Measurements from ENCODE around the gene USP10.

USP10 gene

DNA sequence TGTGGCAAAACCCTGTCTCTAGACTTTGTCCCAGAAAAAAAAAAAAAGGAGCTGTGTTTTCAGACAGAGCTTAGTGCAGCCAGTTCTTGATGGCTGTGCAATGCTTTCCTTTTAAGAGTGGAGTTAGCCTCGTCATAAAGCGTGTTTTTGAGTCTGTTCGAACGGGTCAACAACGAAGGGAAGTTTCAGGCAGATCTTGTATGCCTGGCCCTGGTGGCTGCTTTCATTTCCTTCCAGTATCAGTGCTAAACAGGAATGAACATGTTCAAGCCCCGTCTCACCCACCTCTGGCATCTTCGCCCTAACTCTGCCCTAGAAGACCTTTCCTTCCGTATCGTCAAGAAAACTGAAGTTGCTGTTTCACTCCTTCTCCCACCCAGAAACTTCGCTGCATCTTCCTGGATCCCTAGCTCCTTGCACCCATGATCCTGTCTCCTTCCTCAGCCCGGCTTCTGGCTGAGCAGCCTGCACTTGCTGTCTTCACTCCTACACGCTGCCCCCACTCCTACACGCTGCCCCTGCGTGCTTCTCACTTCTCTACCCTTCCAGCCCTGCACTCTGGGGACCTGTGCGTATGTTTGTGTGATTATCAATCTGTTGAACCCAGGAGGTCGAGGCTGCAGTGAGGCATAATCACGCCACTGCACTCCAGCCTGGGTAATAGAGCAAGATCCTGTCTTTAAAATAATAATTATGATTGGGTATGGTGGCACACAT is 55.3 kb downstream of the USP10 start:
- no peak for DNase-seq
- in situ Hi-C loops (cut with HindIII; ENCODE audit: low pct_ligation_motif_present, low pct_unique_long_range_greater_than_20kb, low sequenced_read_pairs), result loop anchor here (25.0 kb wide), 1 partner anchor 207 kb away; no protein-coding TSS in a partner anchor

DNA sequence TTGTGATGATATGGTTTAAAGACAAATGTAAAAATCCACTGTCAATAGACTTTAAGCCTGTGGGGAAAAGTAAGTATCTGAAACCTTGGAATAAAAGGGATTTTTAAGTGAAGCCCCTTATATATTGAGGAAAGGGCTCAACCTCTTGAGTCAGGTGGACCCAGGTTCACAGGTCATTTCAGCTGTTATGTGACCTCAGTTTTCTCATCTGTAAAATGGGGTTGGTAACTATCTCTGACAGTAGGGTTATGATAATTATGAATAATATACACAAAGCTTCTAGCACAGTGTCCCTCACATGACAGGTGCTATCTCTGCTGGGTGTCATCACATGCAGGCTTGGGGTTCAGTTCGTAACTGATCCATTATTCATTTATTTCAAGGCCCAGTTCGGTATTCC is 57.0 kb downstream of the USP10 start:
- in situ Hi-C loops (cut with HindIII; ENCODE audit: low pct_ligation_motif_present, low pct_unique_long_range_greater_than_20kb, low sequenced_read_pairs), result loop anchor here (25.0 kb wide), 1 partner anchor 205 kb away; no protein-coding TSS in a partner anchor

GRCh38 chr16:84758627-84759026 is 58.8 kb downstream of the USP10 start:
- in situ Hi-C loops (cut with HindIII; ENCODE audit: low pct_ligation_motif_present, low pct_unique_long_range_greater_than_20kb, low sequenced_read_pairs), result loop anchor here (25.0 kb wide), 1 partner anchor 204 kb away; no protein-coding TSS in a partner anchor

More for the DNA sequence above, 57.0 kb downstream of the USP10 start:
- no peak for DNase-seq

DNA sequence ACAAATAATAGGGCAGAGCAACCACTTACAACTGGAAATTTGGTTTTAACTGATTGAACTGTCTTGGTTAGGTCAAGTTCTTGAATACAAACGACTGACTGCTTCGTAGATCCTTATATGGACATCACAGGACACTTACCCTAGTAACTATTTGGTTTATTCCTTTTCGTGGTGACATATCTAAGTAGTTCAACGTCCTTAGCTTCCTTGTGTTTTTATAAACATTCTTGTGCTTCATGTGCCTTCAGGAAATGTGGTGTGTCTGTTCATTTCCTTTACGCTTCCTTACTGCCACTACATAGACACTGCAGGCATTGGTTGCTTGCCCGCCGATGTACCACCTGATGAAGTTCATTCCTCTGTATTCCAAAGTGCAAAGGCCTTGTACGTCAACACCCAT is 59.3 kb downstream of the USP10 start:
- DNase-seq, result no peak
- in situ Hi-C loops (cut with HindIII; ENCODE audit: low pct_ligation_motif_present, low pct_unique_long_range_greater_than_20kb, low sequenced_read_pairs), result loop anchor here (25.0 kb wide), 1 partner anchor 203 kb away; no protein-coding TSS in a partner anchor

More at GRCh38 chr16:84758627-84759026, 58.8 kb downstream of the USP10 start:
- no peak for DNase-seq

DNA sequence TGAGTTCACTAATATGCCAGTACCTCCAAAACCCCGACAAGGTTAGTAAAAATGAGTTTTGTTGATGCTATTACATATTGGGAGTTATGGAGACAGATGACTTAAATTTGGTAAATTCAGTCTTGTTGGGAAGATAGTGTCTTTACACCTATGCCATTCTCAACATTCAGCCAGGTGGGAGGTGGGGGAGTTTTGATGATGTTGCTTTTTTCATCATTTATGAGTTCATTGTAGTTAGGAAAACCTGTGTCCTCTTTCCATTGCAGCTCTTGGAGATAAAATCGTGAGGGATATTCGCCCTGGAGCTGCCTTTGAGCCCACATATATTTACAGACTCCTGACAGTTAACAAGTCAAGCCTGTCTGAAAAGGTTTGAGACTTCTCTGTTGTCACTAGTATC is 60.1 kb downstream of the USP10 start:
- in situ Hi-C loops (cut with HindIII; ENCODE audit: low pct_ligation_motif_present, low pct_unique_long_range_greater_than_20kb, low sequenced_read_pairs), result loop anchor here (25.0 kb wide), 1 partner anchor 202 kb away; no protein-coding TSS in a partner anchor

DNA sequence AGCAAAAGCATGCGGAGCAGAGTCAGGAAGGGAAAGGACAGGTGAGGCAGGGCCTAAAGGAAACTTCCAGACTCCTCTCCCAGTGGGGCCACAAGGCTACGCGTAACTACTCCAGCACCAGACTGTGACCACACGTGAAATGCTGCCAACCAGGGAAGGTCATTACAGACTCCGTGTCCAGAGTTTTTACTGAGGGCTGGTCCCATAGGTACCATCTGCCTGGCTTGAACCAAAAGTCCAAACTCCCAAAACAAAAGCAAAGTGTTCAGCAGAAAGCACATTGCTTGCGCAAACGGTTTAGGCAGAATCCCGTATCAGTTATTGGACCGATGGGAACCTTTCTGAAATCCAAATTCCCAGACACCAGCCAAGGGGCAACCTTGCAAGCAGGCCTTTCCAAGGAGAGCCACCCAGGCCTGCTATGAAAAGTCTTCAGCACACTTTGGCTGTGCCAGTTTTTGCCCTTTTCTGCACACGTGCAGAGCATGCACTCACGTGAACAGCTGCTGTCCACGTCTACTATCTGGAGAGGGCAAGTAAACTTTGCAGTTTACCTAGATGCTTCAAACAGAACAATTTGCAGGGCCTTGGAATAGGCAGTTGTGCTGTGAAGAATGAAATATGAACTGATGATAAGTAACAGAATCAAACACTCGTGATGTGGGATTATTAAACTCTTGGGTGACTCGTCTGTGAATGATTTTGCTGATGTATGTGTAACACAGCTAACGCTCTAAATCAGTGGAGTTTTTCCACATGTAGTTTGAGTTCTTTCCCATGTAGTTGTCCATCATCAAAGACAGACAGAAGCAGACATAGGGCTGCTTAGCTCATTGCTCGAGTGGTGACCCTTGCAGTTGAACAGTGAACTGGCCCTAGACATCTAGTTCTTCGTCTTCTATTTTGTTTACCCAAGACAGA is 61.9 kb downstream of the USP10 start:
- in situ Hi-C loops (cut with HindIII; ENCODE audit: low pct_ligation_motif_present, low pct_unique_long_range_greater_than_20kb, low sequenced_read_pairs), result loop anchor here (25.0 kb wide), 1 partner anchor 201 kb away; no protein-coding TSS in a partner anchor
- DNase-seq, result no peak

More for the DNA sequence above, 60.1 kb downstream of the USP10 start:
- DNase-seq, result no peak

DNA sequence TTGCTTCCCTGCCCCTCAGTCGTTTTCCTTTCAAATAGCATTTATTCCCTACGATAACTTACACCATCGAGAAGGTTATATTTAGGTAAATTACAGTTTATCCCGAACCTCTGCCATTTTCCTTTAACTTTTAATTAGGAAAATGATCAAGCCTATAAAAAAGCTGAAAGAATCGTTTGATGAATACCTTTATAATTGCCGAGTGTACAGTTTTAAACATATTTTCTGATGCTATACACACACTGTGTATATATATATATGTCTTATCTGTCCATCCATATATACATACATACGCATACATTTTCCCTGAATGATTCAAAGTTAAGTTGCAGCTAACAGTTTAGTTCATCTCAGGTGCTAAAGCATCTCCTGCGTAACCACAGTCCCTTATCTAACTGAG is 63.4 kb downstream of the USP10 start:
- DNase-seq, result no peak
- in situ Hi-C loops (cut with HindIII; ENCODE audit: low pct_ligation_motif_present, low pct_unique_long_range_greater_than_20kb, low sequenced_read_pairs), result loop anchor here (25.0 kb wide), 1 partner anchor 199 kb away; no protein-coding TSS in a partner anchor

GRCh38 chr16:84763629-84764028 is 63.8 kb downstream of the USP10 start:
- DNase-seq, result no peak
- in situ Hi-C loops (cut with HindIII; ENCODE audit: low pct_ligation_motif_present, low pct_unique_long_range_greater_than_20kb, low sequenced_read_pairs), result loop anchor here (25.0 kb wide), 1 partner anchor 199 kb away; no protein-coding TSS in a partner anchor

DNA sequence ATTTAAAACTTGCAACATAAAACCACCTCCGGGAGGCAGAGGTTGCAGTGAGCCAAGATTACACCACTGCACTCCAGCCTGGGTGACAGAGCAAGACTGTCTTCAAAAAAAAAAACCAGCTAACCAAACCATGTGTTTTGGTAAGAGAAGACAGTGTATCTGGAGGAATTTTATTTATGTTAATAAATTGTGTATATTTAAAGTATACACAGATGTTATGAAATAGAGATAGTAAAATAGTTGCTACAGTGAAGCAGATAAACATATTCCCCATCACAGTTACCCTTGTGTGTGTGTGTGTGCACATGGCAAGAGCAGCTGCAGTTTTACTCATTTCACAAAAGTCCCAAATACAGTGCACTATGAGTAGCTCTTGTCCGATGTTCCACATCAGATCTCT is 65.2 kb downstream of the USP10 start:
- no peak for DNase-seq
- in situ Hi-C loops (cut with HindIII; ENCODE audit: low pct_ligation_motif_present, low pct_unique_long_range_greater_than_20kb, low sequenced_read_pairs), result loop anchor here (25.0 kb wide), 1 partner anchor 197 kb away; no protein-coding TSS in a partner anchor

DNA sequence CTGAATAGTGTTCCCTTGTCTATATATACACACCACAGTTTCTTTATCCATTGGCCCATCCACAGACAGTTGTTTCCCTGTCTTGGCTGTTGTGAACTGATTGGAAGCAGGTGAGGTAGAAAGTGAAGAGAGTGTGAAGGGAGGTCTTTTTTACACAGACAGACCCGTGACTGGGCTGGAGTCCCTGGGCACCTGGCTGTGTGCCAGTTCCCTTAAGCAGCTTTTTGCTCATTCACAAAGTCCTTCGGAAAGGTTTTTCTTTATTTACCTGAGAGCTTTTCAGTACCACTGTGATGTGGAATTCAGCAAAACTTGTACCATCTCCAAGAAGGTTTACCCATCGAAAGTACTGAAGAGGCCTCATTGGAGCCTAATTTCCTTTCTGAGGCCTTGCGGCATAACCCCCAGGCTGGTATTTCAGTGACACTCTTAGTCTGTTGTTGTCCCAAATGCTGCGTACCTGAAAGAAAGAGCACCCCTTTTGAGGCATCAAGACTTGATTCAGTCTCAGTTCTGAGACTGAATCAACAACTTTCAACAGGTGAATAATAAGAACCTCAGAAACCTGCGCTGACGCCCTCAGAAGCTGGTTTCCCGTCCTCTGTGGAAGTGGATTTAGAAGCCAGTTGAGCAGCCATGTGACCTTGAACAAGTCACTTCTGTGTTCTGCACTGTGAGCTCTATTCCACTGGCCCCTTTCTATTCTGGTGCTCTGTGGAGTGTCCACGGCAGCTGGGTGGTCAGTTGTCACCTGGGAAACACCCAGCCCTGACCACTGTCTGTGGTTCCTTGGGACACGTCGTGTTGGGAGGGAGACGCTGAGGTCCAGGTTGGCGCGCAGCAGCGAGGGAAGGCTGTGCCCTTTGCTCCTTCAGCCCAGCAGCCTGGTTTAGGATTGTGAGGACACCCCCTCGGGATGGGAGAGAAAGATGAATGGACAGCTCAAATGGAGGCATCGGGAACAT is 66.1 kb downstream of the USP10 start:
- in situ Hi-C loops (cut with HindIII; ENCODE audit: low pct_ligation_motif_present, low pct_unique_long_range_greater_than_20kb, low sequenced_read_pairs), result loop anchor here (25.0 kb wide), 1 partner anchor 196 kb away; no protein-coding TSS in a partner anchor

DNA sequence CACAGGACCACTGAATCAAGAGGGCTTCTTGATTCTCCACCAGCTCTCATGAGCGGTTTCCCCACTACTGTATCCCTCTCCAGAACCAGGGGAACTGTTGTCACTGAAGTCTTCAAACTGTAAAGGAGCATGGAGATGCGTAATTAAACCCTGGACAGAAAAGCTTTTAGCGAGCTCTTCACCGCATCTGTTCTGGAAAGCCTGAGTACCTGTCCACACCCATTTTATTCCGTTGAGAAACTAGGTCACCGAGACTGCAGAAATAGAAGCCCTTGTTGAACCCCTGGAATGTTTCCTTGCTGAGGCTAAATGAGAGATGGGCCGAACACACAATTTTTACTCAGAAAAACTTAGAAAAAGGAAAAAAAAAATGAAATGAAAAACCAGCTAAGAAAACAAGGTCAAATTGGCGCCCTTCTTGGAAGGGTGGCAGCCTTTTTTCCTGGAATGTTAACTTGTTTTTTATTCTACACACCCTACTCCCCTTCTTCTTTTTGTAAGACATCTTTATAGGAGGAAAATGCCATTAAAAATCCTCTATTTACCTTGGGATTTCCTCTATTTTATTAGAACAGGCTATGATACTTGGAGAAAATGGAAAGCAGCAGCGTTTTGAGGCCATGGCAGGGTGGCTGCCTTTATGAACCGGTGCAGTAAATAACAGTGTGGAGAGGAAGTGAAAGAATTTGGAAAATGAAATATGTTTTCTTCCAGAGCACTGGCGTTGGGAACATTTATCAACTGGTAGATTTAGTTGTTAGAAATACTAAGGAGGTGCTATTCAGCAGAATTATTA is 67.4 kb downstream of the USP10 start:
- in situ Hi-C loops (cut with HindIII; ENCODE audit: low pct_ligation_motif_present, low pct_unique_long_range_greater_than_20kb, low sequenced_read_pairs), result loop anchor here (25.0 kb wide), 1 partner anchor 195 kb away; no protein-coding TSS in a partner anchor
- no peak for DNase-seq

More for the DNA sequence above, 66.1 kb downstream of the USP10 start:
- no peak for DNase-seq

DNA sequence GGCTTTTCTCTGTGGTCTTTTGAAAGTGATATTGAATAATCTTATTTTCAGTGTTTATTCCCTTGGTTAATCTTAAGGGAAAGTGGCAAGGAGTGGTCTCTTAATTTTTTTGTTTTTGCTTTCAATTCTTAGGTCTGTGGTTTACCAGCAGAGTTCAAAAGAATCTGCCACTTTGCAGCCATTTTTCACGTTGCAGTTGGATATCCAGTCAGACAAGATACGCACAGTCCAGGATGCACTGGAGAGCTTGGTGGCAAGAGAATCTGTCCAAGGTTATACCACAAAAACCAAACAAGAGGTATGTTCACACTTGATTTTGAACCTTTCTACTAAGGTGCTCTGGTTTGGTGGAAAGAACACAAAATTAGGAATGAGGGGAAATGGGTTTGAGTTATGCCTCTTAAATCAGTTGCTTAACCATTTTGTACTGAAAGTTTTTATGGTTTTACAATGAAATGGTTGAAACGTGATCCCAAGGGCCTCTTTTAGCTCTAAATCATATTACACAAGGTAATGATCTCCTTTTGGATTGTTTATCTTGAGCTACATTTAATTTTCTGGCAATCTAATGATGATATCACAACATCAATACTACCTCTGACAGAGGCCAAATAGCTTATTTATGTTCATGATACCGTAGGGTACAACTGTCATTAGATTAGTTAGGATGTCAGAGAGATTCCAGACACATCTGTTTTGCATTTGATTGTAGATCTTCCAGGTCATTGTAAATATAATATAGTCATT is 68.4 kb downstream of the USP10 start:
- no peak for DNase-seq
- in situ Hi-C loops (cut with HindIII; ENCODE audit: low pct_ligation_motif_present, low pct_unique_long_range_greater_than_20kb, low sequenced_read_pairs), result loop anchor here (25.0 kb wide), 1 partner anchor 194 kb away; no protein-coding TSS in a partner anchor

GRCh38 chr16:84768808-84769197 is 69.0 kb downstream of the USP10 start:
- in situ Hi-C loops (cut with HindIII; ENCODE audit: low pct_ligation_motif_present, low pct_unique_long_range_greater_than_20kb, low sequenced_read_pairs), result loop anchor here (25.0 kb wide), 1 partner anchor 193 kb away; no protein-coding TSS in a partner anchor
- no peak for DNase-seq

DNA sequence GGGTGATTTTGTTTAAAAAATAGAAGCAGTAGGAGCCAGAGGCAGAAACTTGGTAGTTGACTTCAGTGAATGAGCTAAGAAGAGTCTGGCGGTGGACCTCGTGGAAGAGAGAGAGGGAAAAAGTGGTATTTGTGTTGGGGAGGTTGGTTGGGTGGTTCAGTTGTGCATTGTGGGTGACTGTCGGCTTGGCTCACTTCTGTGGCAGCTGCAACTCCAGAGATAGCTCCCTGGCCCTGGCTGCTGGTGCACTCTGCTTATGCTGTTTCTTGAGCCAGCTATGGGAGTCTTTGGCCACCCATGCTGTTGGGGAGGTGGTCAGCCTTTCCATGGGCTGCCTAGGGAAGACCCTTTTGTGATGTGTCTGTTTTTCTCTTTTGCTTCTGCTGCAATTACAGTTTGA is 69.6 kb downstream of the USP10 start:
- DNase-seq, result no peak
- in situ Hi-C loops (cut with HindIII; ENCODE audit: low pct_ligation_motif_present, low pct_unique_long_range_greater_than_20kb, low sequenced_read_pairs), result loop anchor here (25.0 kb wide), 1 partner anchor 193 kb away; no protein-coding TSS in a partner anchor

DNA sequence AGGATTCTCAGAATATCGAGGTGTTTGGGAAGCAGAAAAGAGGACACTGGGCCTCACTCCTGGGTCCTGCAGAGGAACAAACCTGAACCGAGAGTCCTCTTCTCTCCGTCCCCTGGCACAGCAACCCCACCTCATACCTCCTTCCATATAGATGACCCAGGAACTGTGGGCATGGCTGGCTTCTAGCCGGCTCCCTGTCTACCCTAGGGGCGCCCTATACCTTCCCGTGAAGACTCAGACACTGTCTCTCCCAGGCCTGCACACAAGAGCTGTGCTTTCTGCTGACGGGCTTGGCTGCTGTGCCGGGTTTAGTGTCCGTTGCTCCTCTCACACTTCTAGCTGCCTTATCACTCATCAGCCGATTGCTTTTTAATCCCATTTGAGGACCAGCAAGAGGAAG is 73.5 kb downstream of the USP10 start:
- no peak for DNase-seq
- in situ Hi-C loops (cut with HindIII; ENCODE audit: low pct_ligation_motif_present, low pct_unique_long_range_greater_than_20kb, low sequenced_read_pairs), result loop anchor here (25.0 kb wide), 1 partner anchor 189 kb away; no protein-coding TSS in a partner anchor

- in situ Hi-C loops (cut with HindIII; ENCODE audit: low pct_ligation_motif_present, low pct_unique_long_range_greater_than_20kb, low sequenced_read_pairs), result loop anchor here (25.0 kb wide), 1 partner anchor 187 kb away; no protein-coding TSS in a partner anchor
Measured at GRCh38 chr16:84774810-84775209, 75.0 kb downstream of the USP10 start.

More at GRCh38 chr16:84774810-84775209, 75.0 kb downstream of the USP10 start:
- DNase-seq, result no peak

Measured in ACHN (cell line).